Occipital lobe (tissue), 2 donors: ENCODE measurements around the gene NUP93. TPM values are rescaled to one million over a fixed set of nuclear protein-coding genes. Genes with fewer than 3 reads are reported as not detected.
"Not testable (repeated sequence)": the region's sequence is repeated elsewhere in the genome, so short reads cannot be mapped to it uniquely, and the experiment has no call there.

Experiments used
- DNase-seq: peaks from one replicate; lab custom pipeline; 2025; lab: John Stamatoyannopoulos, UW
- total RNA-seq: library from RNA; depleted of rRNA; stranded (reverse); fragments of >200 nt; gene quantifications from one replicate; pipeline ENCODE4 v1.2.3, GENCODE V29; 2014

Gene NUP93
- total RNA-seq, 1 donor from 2014 or later, result 207 TPM

DNA sequence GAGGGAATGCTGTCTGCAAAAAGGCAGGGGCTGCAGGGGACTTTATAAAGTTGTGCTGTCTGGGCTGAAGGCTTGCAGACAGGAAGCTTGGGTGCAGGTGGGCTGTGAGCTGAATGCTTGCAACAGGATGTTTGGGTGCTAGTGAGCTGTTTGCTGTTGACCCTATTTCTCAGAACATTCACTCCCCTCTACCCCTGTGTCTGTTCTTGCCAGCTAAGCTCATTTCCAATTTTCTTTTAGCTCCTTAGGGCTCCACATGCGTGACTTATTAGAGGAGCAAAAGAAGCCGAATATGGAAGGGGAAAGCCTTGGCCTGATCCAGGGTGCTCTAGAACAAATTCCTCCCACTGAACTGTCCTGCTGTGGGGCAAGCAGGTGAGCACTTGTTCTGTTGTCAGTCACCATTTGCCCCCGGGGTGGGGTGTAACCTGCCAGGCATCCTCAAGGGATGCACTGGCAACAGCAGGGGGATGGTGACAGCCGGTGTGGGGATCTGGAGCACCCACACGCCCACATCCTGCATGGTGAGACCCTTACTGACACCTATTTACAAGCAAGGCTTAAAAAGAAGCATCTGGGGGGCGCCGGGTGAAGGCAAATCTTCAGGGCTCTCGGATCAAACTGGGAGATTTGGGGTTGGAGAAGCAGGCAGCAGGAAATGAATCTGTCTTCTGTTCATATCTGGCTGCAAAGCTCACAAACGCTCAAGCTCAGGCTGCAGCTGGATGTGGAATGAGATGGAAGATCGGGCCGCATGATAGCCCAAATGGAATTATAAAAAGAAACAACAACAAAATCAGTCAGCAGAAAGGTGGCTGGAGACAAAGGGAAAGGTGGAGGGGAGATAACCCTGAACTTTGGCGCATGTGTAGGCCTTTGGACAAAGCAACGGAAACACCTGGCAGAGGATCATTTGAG, 21.1 kb upstream of the NUP93 start:
- no peak for DNase-seq

DNA sequence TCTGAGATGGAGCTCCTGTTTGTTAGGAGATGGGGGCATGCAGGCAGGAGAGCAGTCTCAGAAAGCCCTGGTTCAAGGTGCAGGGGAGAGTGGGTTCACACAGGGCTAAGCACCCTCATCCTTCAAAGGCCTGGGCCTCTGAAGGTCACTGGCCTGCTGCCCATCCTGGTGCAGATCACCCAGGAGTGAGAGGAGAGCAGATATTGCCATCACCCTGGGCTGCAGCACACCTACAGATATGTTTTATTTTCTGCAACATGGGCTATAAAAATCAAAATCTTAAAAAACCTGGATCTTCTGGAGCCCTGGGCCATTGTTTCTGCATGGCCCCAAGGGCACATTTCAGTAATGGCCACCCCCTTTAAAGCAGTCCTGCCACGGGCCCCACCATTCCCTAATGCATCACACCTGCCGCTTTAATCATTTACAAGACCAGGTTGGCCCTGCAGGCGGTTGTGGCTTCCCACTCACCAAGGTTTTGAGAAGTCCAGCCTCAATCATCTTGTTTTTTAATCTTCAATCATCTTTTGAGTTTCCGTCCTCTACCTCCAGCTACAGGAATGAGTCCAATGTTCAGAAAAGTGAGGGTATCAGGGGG, 20.4 kb upstream of the NUP93 start:
- no peak for DNase-seq

DNA sequence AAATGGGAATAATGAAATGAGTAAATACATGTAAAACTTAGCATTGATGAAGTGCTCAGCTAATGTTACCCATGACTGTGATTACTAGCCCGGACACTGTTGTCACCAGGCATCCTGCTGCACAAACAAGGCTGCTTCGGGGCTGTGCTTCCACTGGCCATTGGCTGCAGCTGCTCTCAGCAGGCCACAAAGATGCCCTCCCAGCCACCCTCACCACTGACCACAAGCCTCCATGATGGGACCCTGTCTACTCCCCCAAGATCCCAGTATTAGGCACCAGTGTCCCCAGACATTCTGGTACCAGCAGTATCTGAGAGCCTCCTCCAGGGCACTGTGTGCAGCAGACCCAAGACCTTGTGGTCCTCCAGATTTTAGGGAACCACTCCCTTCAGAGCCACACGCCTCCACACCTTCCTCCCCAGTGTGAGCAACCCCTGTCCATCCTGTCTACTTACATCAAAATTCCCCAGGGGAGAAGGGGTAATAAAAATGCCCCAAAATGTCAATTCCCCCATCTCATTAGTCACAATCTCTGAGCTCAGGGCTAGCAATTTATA, 19.7 kb upstream of the NUP93 start:
- no peak for DNase-seq

DNA sequence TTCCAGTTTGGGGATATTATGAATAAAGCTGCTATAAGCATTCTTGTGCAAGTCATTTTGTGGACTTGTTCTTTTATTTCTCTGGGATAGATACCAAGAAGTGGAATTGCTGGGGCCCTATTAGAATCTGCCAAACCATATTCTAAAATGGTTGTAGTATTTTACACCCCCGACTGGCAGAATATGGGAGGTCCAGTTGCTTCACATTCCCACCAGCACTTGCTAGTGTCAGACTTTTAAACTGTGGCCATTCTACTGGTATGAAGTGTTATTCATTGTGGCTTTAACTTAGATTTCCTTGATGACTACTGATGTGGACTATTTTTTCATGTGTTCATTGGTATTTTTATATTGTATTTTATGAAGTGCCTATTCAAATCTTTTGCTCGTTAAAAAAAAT, 18.1 kb upstream of the NUP93 start:
- no peak for DNase-seq

DNA sequence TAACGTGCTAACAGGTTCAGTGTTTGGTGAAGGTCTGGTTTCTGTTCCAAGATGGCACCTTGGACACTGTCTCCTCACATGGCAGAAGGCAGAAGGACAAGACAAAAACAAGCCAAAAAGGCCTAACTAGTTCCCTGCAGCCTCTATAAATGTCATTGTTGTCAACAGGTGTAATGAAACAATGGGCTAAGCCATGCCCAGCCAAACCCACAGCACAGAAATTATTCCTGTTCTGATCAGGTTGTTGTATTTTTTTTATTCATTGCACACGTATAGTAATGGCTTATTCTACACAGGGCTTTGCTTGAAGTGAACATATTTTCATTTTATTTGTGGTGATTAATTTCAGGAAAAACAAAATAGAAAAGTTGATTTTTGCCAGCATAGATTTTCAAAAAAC, 16.1 kb upstream of the NUP93 start:
- DNase-seq, result no peak

DNA sequence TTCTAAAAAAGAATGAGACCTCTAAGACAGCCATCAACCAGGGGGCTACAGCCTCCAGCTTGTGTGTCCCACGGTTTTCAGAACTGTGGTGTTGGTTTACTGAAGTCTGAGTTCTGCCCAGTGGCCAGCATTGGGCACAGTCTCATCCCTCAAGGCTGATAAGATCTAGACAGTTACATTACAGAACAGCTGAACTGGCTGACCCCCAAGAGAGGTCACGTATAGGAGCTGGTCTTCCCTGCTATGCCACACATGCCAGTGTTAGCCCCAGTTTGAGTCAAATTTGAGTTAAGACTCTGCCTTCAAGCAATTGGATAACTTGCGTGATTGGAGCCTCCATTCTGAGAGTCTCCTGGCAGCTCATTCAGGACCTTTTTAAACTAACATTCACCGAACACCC, 14.8 kb upstream of the NUP93 start:
- no peak for DNase-seq

DNA sequence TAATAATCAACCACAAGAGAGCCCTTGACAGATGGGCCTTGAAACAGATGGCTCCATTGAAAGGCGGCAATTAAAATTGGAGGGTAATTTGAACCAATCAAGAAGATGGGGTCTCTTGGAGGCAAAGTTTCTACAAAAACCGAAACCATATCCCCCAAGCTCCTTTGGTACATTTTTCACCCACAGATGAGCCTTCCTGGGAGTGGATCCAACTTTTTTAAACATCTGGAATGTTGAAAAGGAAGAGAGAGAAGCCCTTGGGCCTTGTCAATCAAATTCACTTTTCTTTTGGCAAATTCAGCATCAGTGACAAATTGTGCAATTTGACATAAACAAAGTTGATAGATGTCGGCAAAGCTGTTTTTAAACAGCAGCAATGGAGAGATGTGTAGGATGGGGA, 13.2 kb upstream of the NUP93 start:
- no peak for DNase-seq

DNA sequence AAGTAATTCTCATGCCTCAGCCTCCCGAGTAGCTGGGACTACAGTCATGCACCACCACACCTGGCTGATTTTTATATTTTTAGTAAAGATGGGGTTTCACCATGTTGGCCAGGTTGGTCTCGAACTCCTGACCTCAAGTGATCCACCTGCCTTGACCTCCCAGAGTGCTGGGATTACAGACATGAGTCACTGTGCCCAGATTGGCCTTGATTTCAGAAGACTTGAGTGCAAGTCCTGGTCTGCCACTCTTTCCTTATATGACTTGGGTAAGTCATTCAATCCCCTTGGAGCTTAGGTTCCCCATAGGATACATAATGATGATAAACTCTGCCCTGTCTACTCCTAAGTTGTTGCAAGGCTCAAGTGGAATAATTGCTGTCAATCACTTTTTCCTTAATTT, 12.4 kb upstream of the NUP93 start:
- not testable (repeated sequence) for DNase-seq

DNA sequence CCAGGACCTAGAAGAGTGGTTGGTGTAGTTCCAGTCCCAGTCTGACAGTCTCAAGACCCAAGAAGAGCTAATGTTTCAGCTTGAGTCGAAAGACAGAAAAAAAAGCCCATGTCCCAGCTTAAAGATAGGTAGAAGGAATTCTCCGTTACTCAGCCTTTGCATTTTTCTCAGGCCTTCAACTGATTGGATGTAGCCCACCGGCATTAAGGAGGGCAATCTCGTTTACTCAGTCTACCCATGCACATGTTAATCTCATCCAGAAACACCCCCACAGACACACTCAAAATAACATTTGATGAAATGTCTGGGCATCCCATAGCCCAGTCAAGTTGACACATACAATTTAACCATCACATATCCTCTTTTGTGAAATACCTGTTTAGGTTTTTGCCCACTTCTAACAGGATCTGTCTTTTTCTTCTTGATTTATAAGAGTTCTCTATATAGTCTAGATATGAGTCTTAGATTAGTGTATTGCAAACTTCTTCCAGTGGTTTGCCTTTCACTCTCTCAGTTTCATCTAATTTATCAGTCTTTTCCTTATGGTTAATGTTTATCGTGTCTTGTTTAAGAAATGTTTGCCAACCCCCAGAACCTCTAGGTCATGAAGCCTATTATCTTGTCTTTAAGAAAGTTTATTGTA, 7.6 kb upstream of the NUP93 start:
- DNase-seq, result no peak

DNA sequence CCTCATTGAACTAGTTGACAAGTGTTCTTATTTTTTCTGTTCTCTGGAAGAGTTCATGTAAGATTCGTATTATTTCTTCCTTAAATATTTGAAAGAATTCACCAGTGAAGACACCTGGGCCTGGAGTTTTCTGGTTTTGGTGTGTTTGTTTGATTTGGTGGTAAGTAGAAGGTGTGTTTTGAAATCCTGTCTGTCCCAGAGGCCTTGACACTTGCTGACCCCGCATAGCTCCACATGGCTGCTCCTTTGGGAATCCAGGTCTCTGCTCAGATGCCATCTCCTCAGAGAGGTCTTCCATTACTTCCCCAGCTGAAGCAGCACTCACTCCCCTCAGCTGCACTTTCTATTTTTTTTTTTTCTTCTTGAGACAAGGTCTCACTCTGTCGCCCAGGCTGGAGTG, 5.7 kb upstream of the NUP93 start:
- DNase-seq, result no peak

DNA sequence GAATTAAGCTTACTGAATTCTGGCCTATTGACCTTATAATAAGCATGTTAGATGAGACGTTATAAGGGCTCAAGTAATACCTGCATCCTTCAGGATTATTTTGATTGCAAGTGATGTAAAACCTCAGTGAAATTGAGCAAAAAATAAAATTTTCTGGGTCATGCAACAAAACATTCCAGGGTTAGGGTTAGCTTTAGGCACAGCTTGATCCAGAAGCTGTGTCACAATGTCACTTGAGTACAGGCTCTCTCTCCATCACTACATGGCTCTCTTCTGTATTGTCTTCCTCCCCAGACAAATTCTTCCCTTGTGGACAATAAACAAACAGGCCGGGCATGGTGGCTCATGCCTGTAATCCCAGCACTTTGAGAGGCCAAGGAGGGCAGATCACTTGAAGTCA, 3.6 kb upstream of the NUP93 start:
- no peak for DNase-seq

DNA sequence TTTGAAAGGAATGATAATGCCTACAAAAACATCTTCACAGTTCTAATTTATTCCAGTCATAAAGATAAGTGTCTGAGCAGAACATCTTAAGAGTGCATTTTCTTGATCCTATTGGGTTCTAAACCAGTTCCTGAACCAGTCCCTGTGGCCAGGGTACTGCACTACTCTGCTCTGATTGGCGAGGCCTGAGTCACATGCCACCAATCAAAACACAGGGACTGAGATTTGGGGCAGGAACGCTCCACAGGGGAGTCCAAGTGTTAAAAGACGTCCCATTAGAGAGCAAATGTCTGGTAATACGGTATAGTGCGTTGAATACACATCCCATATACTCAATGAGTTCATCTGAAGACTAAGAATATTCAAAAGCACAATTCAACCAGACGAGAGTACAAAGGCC, 3.0 kb upstream of the NUP93 start:
- no peak for DNase-seq

DNA sequence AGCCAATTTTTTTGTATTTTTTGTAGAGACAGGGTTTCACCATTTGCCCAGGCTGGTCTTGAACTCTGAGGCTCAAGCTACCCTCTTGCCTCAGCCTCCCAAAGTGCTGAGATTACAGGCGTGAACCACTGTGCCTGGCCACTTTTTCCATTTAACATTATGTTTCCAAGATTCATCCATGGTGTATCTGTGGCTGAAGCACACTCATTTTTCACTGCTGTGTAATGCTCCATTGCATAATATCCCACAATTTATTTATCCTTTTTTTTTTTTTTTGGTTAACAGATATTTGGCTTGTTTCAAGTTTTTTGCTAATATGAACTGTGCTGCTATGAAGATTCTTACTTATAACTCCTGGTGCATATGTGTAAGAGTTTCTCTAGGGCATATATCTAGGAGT, 1.9 kb upstream of the NUP93 start:
- DNase-seq, result no peak

DNA sequence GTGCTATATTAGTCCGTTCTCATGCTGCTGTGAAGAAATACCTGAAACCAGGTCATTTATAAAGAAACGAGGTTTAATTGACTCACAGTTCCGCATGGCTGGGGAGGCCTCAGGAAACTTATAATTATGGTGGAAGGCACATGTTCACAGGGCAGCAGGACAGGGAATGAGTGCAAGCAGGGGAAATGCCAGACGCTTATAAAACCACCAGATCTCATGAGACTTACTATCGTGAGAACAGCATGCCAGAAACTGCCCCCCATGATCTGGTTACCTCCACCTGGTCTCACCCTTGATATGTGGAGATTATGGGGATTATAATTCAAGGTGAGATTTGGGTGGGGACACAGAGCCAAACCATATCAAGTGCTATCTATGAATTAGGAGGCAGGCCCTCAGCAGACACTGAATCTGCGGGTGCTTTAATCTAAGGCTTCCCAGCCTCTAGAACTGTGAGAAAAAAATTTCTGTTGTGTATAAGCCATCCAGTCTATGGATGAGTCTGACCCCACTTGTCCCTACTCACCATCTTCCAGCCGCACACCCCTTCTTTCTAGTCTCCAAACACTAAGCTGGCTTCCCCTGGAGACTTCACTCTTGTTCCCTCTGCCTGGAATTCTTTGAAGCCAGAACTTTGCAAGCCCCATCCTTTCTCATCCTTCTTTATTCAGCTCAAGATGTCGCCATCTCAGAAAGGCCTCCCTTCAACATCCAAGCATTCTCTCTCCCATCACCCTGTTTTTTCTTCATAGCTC, 772 bp upstream of the NUP93 start:
- no peak for DNase-seq

DNA sequence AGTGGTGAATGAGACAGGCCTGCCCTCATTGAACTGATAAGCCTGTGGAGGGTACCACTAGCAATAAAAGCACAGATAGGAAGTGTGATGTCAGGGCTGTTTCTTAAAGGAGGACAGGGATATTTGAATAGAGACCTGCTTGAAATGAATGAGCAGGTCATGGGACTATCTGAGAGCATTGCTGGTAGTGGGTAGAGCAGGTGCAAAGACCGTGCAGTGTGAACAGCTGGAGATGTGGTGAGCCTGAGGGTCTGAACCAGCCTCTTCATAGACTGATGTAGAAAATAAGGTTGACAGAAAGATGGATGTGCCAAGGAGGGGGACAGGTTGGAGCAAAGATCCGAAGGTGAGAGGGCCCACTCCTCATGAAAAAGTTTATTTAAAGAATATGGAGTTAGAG, 2.4 kb downstream of the NUP93 start:
- no peak for DNase-seq

DNA sequence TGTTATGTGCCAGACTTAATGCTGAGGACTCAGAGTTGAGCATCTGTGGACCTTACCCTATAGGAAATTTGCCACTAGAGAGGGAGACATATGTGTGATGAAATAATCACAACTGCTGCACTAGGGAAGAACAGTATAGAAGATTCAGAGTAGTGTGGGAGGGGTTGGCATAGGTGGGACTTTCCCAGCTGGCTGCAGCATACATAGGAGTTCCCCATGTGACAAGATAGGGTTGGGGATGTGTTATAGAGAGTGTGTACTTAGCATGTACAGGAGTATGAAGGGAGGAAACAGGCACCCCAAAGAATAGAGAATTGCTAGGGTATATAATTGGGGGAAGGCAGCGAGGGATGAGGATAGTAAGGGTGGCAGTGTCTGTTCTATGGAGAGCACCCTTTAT, 2.9 kb downstream of the NUP93 start:
- no peak for DNase-seq

DNA sequence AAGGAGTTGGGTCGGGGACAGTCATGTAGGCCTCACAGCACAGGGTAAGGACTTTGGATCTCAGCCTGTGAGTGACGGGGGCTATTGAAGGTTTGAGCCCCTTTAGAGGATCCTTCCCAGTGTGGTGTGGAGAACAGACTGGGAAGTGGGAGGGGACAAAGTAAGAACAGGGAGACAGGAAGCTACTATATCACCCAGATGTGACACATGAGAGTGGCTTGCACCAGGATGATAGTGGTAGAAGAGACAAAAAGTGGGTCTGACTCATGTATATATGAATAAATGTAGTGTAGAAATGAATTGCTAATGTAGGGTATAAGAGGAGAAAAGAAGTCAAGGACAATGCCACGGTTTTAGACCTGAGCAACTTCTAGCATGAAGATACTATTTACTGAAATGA, 4.5 kb downstream of the NUP93 start:
- DNase-seq, result no peak

DNA sequence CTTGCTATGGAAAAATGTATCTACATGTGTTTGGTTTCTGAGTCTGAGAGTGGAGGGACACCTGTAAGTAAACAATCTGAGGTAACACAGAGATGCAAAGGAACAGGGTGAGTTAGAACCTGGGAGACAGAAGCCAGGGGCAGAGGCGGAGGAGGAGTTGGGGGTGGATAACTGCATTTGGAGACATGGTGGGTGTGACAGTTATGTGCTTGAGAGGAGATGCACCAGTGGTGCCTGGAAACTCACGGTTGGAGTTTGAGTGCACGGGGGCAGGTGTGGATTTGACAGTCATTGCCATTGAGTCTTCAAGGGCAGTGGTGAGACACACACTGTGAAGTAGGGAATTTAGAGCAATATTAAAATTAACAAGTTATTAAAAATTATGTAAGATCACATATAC, 6.5 kb downstream of the NUP93 start:
- DNase-seq, result no peak

DNA sequence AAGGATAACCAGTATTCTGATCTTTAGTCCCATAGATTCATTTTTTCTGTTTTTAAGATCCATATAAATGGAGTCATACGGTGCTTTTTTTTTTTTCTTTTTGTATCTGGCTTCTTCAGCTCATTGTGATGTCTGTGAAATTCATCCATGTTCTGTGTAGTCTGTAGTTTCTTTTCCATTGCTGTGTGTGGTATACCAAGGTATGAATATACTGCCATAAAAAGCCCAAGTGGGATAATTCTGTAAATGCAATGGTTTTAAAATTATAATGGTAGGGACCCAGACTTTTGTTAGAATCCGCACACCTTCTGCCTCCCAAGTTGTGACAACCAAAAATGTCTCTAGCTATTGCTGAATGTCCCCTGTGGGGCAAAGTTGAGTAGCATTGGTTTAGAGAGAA, 7.6 kb downstream of the NUP93 start:
- no peak for DNase-seq

DNA sequence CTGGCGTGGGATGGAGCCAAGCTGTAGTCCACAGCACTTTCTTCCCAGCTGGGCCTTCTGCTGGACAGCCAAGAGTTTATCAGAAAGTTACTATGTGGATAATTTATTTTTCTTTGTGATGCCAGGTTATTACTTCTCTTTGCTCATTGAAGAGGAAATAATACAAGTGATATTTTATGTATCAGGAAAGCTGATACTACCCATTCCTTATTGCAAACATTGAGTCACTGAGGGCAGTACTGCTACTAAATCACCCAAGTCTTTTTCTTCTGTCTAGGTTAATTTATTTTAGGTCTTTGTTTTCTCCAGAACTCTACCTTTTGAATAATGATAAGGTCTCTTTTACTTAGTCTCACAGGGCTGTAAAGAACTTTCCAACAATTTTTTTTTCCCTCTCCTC, 8.3 kb downstream of the NUP93 start:
- no peak for DNase-seq

DNA sequence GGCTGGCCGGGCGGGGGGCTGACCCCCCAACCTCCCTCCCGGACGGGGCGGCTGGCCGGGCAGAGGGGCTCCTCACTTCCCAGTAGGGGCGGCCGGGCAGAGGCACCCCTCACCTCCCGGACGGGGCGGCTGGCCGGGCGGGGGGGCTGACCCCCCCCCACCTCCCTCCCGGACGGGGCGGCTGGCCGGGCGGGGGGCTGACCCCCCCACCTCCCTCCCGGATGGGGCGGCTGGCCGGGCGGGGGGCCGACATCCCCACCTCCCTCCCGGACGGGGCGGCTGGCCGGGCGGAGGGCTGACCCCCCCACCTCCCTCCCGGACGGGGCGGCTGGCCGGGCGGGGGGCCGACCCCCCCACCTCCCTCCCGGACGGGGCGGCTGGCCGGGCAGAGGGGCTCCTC, 9.4 kb downstream of the NUP93 start:
- not testable (repeated sequence) for DNase-seq

DNA sequence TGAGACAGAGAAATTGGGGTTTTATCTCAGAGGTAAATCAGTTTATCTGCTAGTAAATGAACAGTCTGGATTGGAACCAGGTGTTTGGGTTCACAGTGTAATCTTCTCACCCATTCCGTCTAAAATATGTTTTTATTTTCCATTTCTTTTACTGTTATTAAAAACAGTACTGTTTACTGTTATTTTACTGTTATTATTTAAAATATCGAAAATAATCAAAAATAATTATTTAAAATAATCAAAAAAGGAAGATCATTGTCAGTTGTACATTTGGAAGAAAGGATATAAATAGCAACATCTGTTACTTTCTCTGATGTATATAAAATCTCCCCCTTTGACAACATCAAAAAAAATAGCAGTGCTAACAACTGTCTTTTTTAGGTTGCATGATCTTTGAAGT, 11.5 kb downstream of the NUP93 start:
- DNase-seq, result no peak
